ENCODE measurements around the gene SKI. TPM values are rescaled to one million over a fixed set of nuclear protein-coding genes. Genes with fewer than 3 reads are reported as not detected.

Gene SKI
- total and polyA plus RNA-seq, 7 donors: 7.7 to 32.1 (median 21.4) TPM

DNA sequence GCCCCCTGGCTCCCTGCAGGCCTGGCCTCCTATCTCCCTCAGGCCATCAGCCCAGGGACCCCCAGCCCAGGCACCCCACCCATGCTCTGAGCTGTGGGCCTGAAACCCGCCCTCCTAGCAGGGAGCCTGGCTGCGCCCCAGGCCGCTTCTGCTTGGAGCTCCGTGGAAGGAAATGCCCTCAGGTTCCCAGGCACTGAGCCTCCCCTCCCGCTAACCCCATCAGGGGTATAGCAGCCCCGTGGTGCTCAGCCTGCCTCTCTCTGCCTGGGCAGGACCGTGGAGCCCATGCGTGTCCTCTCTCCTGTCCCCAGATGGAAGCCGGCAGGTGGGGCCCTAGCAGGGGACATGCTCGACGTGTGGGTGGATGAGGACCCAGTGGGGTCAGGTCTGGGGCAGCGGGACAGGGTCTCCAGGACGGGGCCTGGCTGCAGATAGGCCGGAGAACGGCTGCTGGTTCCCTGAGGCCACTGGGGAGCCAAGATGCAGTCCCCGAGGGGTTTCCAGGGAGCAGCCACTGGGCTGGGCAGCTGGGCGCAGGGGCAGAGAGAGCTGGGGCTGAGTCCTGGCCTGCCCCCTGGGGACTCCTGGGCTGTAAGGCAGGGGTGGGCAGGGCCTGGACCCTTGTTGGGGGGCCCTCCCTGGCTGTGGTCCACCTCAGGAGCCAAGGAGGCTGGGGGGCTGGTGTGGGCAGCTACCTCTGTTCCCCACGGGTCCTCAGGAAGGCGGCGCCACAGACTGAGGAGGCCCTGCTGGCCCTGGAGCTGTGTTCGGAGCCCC, 87.7 kb downstream of the SKI start:
- intact Hi-C loops (cut with DNase I): loop anchor here (2.0 to 5.0 kb wide), 3 partner anchors 84 to 121 kb away; partner anchors contain the start of gene FAAP20 (in 1 of the 2)
- Histone ChIP-seq H3K4me3 (peak overlapping the region; percentile 69), H3K4me1 (peaks cover 16% of the 10 kb centered on the region), H3K36me3 (ENCODE audit: insufficient read depth in 1 of 2, low read depth in 1 of 2) (no peaks in the 10 kb centered on the region), H3K27ac (peak overlapping the region; percentile 50), H3K9me3 (no peaks in the 10 kb centered on the region), H3K27me3 (ENCODE audit: insufficient read depth in 3 of 3, low read length in 2 of 3) (peaks cover 0 to 34% (median 6%) of the 10 kb centered on the region in 3 donors)
- no peak for TF ChIP-seq CTCF (IDR thresholded peaks at IDR 0.05)
- no peak for DNase-seq
- no peak for ATAC-seq
- 60 to 70% (median 61%) methylated on average over 21 of the region's 21 CpGs for WGBS, 3 donors

DNA sequence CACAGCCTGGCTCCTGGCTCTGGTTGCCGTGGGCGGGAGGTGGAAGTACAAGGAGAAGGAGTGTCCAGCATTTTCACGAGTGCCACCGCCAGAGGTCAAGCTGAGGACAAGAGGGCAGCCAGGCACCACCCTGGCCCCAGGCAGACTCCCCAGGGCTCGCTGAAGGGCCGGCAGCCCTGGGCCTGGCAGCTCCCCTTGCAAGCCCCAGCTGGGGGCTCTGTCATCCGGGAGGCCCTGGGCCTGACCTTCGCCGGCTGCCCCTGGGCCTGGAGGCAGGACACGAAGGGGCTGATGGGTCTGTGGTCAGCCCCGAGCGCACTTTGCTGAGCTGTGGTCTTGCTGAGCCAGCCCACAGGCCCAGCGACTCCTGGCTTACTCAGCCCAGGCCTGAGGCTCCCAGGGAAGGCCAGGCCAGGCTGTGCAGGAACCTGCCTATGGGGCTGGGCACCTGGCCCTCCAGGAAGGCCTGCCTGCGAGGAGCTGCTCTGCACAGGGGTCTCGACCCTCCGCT, 88.4 kb downstream of the SKI start:
- H3K4me3 ChIP-seq: no peak overlapping the region
- WGBS, 3 donors: 66 to 69% (median 67%) methylated on average over 10 to 16 of the region's 16 CpGs
- peaks cover 0 to 41% (median 6%) of the 10 kb centered on the region in 3 donors for H3K27me3 ChIP-seq (ENCODE audit: insufficient read depth in 3 of 3, low read length in 2 of 3)
- TF ChIP-seq CTCF (IDR thresholded peaks at IDR 0.05): no peak
- no peaks in the 10 kb centered on the region for H3K36me3 ChIP-seq (ENCODE audit: insufficient read depth in 1 of 2, low read depth in 1 of 2)
- ATAC-seq (no peak), DNase-seq (no peak)
- H3K9me3 ChIP-seq: no peaks in the 10 kb centered on the region
- H3K27ac ChIP-seq: no peak overlapping the region
- intact Hi-C loops (cut with DNase I): loop anchor here (2.0 to 5.0 kb wide), 3 partner anchors 84 to 122 kb away; partner anchors contain the start of gene FAAP20 (in 1 of the 2)
- H3K4me1 ChIP-seq: peaks cover 16% of the 10 kb centered on the region

- Histone ChIP-seq H3K27ac (no peak overlapping the region), H3K4me3 (no peak overlapping the region), H3K27me3 (ENCODE audit: insufficient read depth in 3 of 3, low read length in 2 of 3) (peaks cover 0 to 48% (median 6%) of the 10 kb centered on the region in 3 donors), H3K4me1 (peaks cover 26% of the 10 kb centered on the region), H3K9me3 (no peaks in the 10 kb centered on the region), H3K36me3 (ENCODE audit: insufficient read depth in 1 of 2, low read depth in 1 of 2) (no peaks in the 10 kb centered on the region)
- 60 to 84% (median 64%) methylated on average over 26 to 32 of the region's 32 CpGs for WGBS, 3 donors
- DNase-seq (no peak), ATAC-seq (no peak)
- TF ChIP-seq CTCF (IDR thresholded peaks at IDR 0.05): no peak
- intact Hi-C loops (cut with DNase I): loop anchor here (2.0 to 5.0 kb wide), 3 partner anchors 85 to 123 kb away; partner anchors contain the start of gene FAAP20 (in 1 of the 2)
Measured at GRCh38 chr1:2317230-2318065, 89.3 kb downstream of the SKI start.

DNA sequence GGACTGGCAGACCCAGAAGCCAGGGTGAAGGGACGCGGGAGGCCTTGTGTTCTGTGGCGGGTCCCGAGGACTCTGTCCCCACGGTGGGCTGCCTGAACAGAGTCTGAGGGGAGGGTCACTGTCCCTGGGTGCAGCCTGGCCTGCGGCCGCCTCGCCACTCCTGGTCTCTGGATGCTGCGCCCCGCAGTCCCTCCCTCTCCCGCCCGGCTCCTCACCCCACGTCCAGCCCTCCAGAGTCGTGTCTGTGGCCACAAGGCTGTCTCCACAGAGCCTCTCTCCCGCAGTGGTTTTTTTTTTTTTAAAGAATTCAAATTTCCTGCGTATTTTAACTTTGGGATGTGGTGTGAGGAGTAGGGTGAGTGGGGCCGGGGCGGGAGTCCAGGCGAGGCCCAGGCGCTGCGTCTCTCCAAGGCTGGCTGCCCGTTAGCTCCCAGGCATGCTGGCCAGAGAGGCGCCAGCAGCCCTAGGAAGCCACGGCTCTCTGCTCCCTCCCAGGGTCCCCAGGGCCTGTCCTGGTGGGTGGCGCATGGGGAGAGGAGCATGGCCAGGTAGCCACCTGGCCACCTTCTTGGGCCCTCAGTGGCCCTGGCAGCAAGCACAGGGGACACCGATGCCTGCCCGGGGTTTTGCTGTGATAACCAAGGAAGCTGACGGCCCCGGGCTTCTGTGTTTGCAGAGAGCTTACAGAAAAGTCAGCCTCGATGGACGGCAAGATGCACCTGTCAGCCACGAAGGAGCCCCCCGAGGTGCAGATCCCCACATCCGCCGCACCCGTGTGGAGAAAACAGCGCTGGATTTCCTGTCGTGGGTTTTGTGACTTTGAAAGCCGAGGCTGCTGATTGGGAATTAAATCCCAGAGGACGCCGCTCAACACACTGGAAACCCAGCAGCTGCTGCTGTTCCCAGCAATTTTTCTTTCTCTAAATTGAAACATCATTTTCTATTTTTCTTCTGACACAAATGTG, 90.5 kb downstream of the SKI start:
- intact Hi-C loops (cut with DNase I): loop anchor here in 1 of 2 donors (5.0 kb wide), 2 partner anchors 86 to 111 kb away; no protein-coding TSS in a partner anchor
- Histone ChIP-seq H3K9me3 (no peaks in the 10 kb centered on the region), H3K27me3 (ENCODE audit: insufficient read depth in 3 of 3, low read length in 2 of 3) (peaks cover 0 to 51% (median 6%) of the 10 kb centered on the region in 3 donors), H3K27ac (no peak overlapping the region), H3K36me3 (ENCODE audit: insufficient read depth in 1 of 2, low read depth in 1 of 2) (no peaks in the 10 kb centered on the region), H3K4me3 (no peak overlapping the region), H3K4me1 (peaks cover 22% of the 10 kb centered on the region)
- DNase-seq (no peak), ATAC-seq (no peak)
- WGBS, 3 donors: 53 to 69% (median 60%) methylated on average over 39 to 41 of the region's 41 CpGs
- TF ChIP-seq CTCF (IDR thresholded peaks at IDR 0.05): no peak
